Measurements from ENCODE around the gene SEMA3B. TPM values are rescaled to one million over a fixed set of nuclear protein-coding genes. Genes with fewer than 3 reads are reported as not detected.

The SEMA3B gene
- total and polyA plus RNA-seq, 2 donors (not counting 3 experiments of a cell fraction or from before 2014, with no cell fraction given) = 1.2 to 1.5 TPM

- intact Hi-C loops (cut with micrococcal nuclease) (loop anchor here (1.0 to 2.0 kb wide), 4 partner anchors 24 to 60 kb away; partner anchors contain the start of gene TMEM115), dilution Hi-C loops (cut with MboI; ENCODE audit: extremely low pct_ligation_motif_present, low sequenced_read_pairs) (no loop called here)
- BruUV-seq (replicated peaks) = no TSS peak
Observed at GRCh38 chr3:50298836-50299637, 30.1 kb downstream of the SEMA3B start, which contains the start of the genes HYAL3 and NAA80. HYAL3 (minus strand) TSS chr3:50299405; CDS start chr3:50295602, 3,803 bp downstream. NAA80 (minus strand) TSS chr3:50299405; CDS start chr3:50297463, 1,942 bp downstream.

More at GRCh38 chr3:50298836-50299637, 30.1 kb downstream of the SEMA3B start, which contains the start of the genes HYAL3 and NAA80:
- FAIRE-seq (peak; percentile 100), DNase-seq (ENCODE audit: low read depth, low spot score) (peak; percentile 100)
- Histone ChIP-seq H3K79me2 (ENCODE audit: control insufficient read depth, insufficient read depth, low read length) (no peaks in the 10 kb centered on the region), H3K27ac (ENCODE audit: insufficient read depth, low read depth, low read length) (peak within 1 kb of the TSS; percentile 70), H3K27me3 (ENCODE audit: control insufficient read depth in 2 of 2, insufficient read depth in 2 of 2, low read length in 2 of 2) (no peaks in the 10 kb centered on the region), H3K4me3 (replicated peaks in 1 of 3; ENCODE audit: insufficient read depth in 1 of 3, low read depth in 1 of 3, low read length in 3 of 3) (peak within 1 kb of the TSS; percentile 51 to 69 (median 64)), H2AFZ (ENCODE audit: low read depth, low read length) (peak within 1 kb of the TSS; percentile 79), H3K4me2 (ENCODE audit: insufficient read depth, low read length) (peak within 1 kb of the TSS; percentile 79), H3K36me3 (ENCODE audit: control insufficient read depth in 2 of 2, extremely low read depth in 1 of 2, insufficient read depth in 2 of 2, low read length in 2 of 2) (no peaks in the 10 kb centered on the region), H3K9ac (replicated peaks; ENCODE audit: extremely low read depth, insufficient read depth, low read length) (peak within 1 kb of the TSS; percentile 75), H3K9me1 (replicated peaks; ENCODE audit: control insufficient read depth, extremely low read depth, insufficient read depth, low read length) (no peaks in the 10 kb centered on the region), H3K9me3 (replicated peaks; ENCODE audit: control insufficient read depth, insufficient read depth, low read length) (no peaks in the 10 kb centered on the region), H3K4me1 (ENCODE audit: control insufficient read depth, extremely low read depth, insufficient read depth, low read length) (peaks cover 25% of the 10 kb centered on the region), H4K20me1 (replicated peaks; ENCODE audit: control insufficient read depth, extremely low read depth, insufficient read depth, low read length) (no peaks in the 10 kb centered on the region)
- ChIA-PET POLR2A (interaction anchor here (1.0 to 1.5 kb wide), 5 partner anchors 16 to 64 kb away, joined by 3 to 5 read pairs (median 3); no protein-coding TSS in a partner anchor), CTCF (interaction anchor here (0.9 to 2.6 kb wide), 6 partner anchors 19 to 73 kb away, joined by 3 to 36 read pairs (median 4); partner anchors contain the start of genes HYAL2 and TUSC2)
- no peak for TF ChIP-seq MYC (IDR thresholded peaks at IDR 0.05; ENCODE audit: low read depth, low read length)
- peak; percentile 70 for TF ChIP-seq MAX (IDR thresholded peaks at IDR 0.05; ENCODE audit: insufficient read depth, insufficient read length)
- no peak for TF ChIP-seq FOS (IDR thresholded peaks at IDR 0.05; ENCODE audit: borderline replicate concordance, insufficient read depth, low read length)
- peak; percentile 97 for TF ChIP-seq POLR2A (IDR thresholded peaks at IDR 0.05; ENCODE audit: low read depth, low read length)
- TF ChIP-seq POLR2AphosphoS5 (IDR thresholded peaks at IDR 0.05; ENCODE audit: insufficient read depth, low read depth, low read length) = peak; percentile 92
- peak in 1 of 2 donors; percentile 39 for TF ChIP-seq CTCF (IDR thresholded peaks at IDR 0.05; ENCODE audit: extremely low read depth in 1 of 2, insufficient read depth in 1 of 2, low read depth in 1 of 2, low read length in 2 of 2)
- TF ChIP-seq JUN (IDR thresholded peaks at IDR 0.05; ENCODE audit: borderline replicate concordance, insufficient read depth, insufficient read length, low read depth) = no peak
- TF ChIP-seq EZH2 (IDR thresholded peaks at IDR 0.05; ENCODE audit: borderline replicate concordance, low read depth, low read length, severe bottlenecking) = no peak
- TF ChIP-seq GATA2 (IDR thresholded peaks at IDR 0.05; ENCODE audit: insufficient read depth, insufficient read length, low read depth, low read length) = no peak
